ENCODE data around the gene TMEM121B. TPM values are rescaled to one million over a fixed set of nuclear protein-coding genes. Genes with fewer than 3 reads are reported as not detected.

The TMEM121B gene
- polyA plus RNA-seq, 12 donors, result 1.8 to 5.7 (median 4.4) TPM; not detected in 1

Other genes starting within 250 kb of the TMEM121B start
- under 1 TPM in 1 of 12 donors, not detected in 11; 0.07 TPM for gene GAB4, start 113.1 kb downstream of the TMEM121B start, polyA plus RNA-seq (ENCODE audit: insufficient read length in 12 of 12)
- 10 to 100 TPM in 1 of 12 donors, 1 to 10 TPM in 10, not detected in 1; 2.9 to 11.8 (median 4.6) TPM for gene IL17RA, start 36.4 kb downstream of the TMEM121B start, polyA plus RNA-seq (ENCODE audit: insufficient read length in 12 of 12)
- gene HDHD5, start 37.9 kb upstream of the TMEM121B start, polyA plus RNA-seq (ENCODE audit: insufficient read length in 12 of 12), result 10 to 100 TPM in 11 of 12 donors, not detected in 1; 26.9 to 44.2 (median 38.5) TPM
- gene ADA2, start 98.1 kb upstream of the TMEM121B start, polyA plus RNA-seq (ENCODE audit: insufficient read length in 12 of 12), result 10 to 100 TPM in 10 of 12 donors, 1 to 10 TPM in 1, not detected in 1; 9.6 to 23.9 (median 14.6) TPM
- 10 to 100 TPM in 11 of 12 donors, not detected in 1; 11.0 to 27.9 (median 22.8) TPM for gene CECR2, start 248.1 kb upstream of the TMEM121B start, polyA plus RNA-seq (ENCODE audit: insufficient read length in 12 of 12)